Globus pallidus (tissue), 1 donor: ENCODE results near the gene TBCK.
"Not testable (repeated sequence)": the region's sequence is repeated elsewhere in the genome, so short reads cannot be mapped to it uniquely, and the experiment has no call there.

Source experiments
- DNase-seq: peaks from one replicate; pipeline ENCODE4 v3.0.0-alpha.2; 2015; ENCODE audit warnings: low spot score

TBCK gene

DNA sequence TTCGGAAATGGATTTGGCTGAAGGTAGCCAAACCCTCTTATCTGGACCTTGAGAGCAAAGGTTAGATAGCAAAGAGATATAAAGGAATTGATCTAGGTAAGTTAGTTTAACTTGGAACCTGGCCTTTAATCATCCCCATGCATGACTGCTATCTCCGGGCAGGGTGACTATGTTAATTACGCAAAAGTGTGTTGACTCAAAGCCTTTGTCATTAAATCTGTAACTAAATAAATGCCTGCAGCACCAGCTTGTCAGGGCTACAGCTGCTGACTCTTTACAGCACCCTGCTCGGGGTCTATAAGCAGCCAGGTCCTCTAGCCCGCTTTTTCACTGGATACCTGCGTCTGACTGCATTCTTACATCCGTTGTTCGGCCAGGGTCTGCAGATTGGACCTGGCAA, 201.7 kb downstream of the TBCK start:
- no peak for DNase-seq

DNA sequence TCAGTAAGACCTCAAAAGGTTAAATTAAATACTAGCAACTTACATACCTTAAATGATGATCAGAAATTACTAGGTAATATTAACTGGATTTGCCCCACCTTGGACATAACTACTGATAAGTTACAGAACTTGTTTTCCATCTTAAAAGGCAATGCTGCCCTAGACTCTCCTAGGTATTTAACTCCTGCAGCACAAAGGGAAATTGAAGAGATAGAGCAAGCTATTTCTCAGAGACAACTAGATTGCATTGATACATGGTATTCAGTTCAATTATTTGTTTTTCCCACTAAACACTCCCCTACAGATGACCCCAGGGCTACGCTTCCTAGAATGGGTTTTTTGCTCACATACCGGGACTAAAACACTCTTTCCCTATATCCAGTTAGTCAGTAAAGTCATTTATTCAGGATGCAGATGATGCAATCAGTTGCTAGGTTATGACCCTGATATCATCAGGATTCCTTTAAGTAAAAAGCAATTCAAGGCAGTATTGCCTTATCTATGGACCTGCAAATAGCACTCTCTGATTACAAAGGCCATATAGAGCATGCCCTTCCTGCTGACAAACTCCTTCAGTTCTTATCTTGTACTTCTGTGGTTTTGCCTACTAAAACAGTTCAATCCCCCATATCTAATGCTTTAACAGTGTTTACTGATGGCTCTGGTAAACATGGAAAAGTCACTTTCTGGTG, 204.1 kb downstream of the TBCK start:
- not testable (repeated sequence) for DNase-seq

DNA sequence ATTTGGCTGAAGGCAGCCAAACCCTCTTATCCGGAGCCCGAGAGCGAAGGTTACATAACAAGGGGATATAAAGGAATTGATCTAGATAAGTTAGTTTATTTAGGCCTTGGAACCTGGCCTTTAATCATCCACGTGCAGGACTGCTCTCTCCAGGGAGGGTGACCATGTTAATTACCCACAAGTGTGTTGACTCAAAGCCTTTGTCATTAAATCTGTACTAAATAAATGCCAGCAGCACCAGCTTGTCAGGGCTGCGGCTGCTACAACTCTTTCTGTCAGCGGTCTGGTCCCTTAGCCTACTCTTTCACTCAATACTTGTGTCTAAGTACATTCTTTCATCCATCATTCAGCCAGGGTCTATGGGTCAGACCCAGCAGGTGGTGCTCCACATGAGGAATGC, 206.1 kb downstream of the TBCK start:
- no peak for DNase-seq

DNA sequence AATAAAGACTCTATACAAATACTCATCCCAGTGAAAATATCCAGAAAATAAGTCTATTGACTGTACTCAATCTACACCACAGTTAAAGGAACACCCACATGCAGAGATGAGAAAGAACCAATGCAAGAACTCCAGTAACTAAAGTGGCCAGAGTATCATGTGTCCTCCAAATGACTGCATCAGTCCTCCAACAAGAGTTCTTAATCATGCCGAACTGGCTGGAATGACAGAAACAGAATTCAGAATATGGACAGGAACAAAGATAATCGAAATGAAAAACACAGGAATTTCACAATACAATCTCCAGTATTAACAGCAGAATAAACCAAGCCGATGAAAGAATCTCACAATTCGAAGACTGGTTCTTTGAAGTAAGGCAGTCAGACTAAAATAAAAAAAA, 210.3 kb downstream of the TBCK start:
- DNase-seq: no peak

DNA sequence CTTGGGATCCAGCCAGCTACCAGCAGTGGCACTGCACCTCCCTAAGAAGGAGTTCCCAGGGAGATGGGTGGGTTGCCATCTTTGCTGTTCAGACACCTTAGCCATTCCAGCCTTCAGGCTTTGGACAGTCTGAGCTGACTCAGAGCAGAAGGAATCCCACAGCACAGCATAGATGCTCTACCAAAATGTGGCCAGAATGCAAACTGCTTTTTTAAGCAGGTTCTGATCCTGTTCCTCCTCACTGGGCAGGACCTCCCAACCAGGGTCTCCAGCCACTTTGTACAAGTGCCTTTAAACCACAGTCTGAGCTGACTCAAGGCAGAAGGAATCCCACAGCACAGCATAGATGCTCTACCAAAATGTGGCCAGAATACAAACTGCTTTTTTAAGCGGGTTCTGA, 211.7 kb downstream of the TBCK start:
- no peak for DNase-seq

DNA sequence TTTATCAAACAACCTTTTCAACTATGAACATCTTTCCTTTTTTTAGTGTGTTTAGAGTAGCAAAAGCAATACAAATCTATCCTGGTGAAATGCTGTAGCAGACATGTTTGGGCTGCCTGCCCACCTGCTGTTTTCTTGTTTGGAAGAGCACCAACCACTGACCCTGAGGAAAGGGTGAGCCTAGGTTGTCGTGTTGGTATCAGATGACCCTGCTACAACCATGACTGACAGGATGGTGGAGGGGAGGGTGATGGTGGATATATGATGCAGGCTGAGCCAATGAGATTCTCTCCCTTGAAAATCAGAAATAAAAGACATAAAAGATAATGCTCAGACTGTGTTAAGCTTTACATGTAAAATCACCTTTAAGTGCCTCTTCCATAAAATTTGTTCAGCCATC, 219.6 kb downstream of the TBCK start:
- DNase-seq: no peak

DNA sequence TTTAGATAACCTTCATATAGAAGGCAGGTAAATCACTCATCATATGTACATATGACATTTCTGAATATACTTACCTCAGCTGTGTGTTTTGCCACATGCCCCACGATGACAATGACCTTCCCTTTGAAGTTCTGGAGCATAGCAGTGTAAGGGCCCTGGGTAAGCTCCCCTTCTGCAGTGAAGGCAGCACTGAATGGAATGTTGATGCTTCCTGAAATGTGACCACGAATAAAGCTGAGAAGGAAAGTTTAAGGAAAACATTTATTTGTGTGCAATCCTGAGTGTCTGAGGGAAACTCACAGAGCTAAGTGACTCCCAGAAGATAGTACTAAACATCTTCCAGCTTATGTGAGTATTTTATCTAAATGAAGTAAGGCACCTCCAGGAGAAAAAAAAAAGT, 220.6 kb downstream of the TBCK start:
- DNase-seq: no peak

DNA sequence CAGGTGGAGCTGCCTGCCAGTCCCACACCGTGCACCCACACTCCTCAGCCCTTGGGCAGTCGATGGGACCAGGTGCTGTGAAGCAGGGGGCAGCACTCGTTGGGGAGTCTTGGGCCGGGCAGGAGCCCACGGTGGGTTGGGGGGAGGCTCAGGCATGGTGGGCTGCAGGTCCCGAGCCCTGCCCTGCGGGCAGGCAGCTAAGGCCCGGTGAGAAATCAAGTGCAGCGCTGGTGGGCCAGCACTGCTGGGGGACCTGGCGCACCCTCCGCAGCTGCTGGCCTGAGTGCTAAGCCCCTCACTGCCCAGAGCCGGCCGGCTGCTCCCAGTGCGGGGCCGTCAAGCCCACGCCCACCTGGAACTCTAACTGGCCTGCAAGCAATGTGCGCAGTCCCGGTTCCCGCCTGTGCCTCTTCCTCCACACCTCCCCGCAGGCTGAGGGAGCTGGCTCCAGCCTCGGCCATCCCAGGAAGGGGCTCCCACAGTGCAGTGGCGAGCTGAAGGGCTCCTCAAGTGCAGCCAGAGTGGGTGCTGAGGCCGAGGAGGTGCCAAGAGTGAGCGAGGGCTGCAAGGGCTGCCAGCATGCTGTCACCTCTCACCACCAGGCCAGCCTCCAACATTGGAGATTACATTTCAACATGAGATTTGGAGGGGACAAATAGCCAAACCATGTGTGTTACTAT, 223.5 kb downstream of the TBCK start:
- no peak for DNase-seq

DNA sequence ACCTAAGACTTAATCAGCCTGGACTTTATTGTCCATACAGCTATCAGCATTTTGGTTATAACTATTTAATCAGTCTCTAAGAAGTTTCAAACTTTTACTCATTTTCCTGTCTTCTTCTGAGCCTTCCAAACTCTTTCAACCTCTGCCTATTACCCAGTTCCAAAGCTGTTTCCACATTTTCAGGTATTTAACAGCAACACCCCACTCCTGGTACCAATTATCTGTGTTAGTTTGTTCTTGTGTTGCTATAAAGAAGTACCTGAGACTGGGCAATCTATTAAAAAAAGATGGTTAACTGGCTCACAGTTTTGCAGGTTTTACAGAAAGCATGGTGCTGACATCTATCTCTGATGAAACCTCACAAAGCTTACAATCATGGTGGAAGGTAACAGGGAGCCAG, 225.2 kb downstream of the TBCK start:
- DNase-seq: no peak

DNA sequence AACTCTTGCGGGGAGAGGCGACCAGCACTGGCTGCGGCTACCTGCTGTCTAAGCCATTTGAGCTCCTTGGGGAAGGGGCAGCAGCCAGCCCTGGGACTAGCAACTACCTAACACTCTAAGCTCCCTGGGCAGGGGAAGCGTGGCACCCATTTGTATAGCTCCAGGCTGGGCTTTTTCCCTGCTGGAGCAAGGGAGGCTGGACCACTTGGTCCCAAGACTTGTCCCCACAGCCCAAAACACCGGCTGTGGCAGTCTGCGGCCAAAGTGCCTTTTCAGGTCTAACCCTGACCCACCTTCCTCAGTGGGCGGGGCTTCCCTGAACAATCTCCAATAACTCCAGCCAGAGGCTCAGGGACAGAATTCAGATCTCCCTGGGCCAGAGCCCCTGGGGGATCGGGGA, 232.9 kb downstream of the TBCK start:
- DNase-seq: no peak

DNA sequence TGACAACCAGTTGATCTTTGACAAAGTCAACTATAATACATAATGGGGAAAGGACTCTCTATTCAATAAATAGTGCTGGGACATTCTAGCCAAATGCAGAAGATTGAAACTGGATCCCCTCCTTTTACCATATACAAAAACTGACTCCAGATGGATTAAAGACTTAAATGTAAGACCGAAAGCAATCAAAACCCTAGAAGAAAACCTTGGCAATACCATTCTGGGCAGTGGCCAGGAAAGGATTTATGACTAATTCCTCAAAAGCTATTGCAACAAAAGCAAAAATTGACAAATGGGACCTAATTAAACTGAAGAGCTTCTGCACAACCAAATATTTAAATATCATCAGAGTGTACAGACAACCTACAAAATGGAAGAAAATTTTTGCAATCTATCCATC, 235.6 kb downstream of the TBCK start:
- DNase-seq: no peak

DNA sequence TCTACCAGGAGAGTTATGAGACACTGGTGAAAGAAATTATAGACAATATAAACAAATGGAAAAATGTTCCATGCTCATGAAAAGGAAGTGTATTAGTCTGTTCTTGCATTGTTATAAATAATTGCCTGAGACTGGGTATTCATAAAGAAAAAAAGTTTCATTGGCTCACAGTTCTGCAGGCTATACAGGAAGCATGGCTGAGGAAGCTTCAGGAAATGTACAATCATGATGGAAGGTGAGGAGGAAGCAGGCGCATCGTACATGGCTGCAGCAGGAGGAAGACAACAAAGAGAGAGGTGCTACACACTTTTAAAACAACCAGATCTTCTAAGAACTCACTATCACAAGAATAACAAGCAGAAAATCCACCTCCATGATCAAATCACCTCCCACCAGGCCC, 236.4 kb downstream of the TBCK start:
- no peak for DNase-seq

DNA sequence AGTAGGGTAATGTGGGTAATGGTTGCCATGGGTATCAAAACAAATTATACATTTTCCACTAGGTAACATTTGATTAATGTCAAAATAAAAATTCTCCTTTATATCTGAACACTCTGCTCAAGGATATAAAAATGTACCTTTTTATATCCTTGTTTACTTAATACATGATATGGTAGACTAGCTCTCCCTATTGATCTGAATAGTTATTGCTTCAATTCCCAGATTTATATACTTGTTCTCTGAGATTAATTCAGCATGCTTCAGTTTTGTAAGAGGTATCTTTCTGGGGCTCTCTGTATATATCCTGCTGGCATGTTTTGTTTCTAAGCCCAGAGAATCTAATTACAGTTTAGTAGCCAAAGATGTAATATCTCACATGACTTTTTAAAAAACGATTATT, 251.0 kb downstream of the TBCK start:
- DNase-seq: no peak

DNA sequence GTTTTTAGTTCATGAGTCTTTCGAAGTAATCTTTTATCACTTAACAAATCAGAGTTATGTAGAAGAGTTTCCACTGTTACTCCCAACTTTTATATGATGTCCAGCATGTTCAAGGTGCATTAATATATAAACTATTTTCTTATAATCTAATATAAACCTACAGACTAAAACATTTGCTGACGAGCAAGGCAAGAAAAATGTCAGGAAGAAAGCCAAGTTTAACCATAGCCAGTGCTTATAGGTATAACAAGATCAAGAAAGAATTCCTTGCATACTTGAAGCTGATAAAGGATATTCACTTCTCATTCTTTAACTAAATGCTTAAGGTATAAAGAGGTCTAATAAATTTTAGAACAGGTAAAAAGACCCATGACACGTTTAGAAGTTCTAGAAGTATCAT, 253.0 kb downstream of the TBCK start:
- no peak for DNase-seq

DNA sequence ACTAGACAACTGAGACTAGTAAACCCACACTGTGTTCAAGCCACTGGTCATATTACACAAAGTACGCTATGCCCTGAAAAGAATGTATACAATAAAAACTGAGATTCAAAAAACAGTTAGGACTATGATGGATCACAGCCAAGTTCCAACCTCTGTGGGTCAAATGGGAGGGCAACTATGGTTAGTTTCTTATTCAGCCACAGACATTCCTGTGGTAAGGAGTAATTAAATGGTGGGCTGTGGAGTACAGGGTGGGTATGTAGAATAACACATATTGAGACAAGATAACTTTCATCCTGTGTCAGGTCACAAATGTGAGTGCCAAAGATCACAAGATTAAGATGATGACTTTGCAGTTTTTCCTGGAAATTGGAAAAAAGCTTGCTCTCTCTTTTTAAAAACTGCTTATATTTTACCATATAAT, 253.5 kb downstream of the TBCK start:
- DNase-seq: no peak

DNA sequence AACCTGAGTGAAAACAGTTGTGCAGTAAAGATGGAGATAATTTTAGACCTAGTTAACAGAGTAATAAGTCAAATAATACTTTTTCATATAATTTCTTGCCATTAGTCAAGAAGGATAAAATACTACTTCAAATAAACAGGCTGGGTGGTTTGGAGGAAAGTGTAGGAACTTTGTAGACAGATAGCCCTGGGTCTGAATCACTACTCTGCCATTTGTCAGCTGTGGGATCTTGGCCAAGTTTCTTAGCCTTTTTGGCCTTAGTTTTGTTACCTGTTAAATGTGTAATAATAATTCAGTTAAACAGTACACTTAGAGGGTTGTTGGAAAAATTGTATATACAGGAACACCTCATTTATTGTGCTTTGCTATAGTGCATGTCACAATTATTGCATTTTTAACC, 257.1 kb downstream of the TBCK start:
- DNase-seq: no peak

DNA sequence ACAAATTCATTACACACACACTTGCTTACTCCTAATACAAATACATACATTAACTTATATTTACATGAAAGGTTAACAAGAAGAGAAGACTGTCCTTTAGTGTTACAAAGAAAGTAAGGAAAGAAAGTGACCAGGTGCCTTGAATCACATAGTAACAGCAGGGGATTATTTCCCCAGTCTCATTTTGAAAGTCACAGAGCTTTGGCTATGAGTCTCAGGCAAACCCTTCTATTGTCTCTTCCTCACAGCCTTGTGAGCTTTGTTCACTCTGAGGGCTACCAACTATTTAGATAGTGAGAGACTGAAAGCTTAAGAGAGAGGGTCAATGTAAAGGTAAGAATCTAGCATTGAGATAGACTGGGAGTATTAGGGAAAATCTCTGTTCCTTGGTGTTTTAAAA, 259.1 kb downstream of the TBCK start:
- no peak for DNase-seq

DNA sequence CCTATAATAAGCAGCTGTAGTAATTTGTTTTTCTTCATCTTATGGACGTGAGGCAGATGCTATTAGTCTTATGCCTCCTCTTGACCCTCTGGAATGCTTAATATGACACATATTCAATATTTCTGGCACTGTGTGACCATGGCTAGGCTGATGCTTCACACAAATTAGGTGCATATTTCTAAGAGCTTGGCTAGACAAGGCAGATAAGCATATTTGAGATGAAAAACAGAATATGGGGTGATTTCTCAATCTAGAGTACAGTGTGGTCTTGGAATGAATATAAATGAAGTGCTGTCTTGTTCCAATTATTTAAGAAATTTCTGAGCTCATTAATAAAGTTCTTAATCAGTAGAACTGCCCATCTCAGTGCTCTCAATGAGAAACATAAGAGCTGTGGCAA, 264.5 kb downstream of the TBCK start:
- DNase-seq: no peak

DNA sequence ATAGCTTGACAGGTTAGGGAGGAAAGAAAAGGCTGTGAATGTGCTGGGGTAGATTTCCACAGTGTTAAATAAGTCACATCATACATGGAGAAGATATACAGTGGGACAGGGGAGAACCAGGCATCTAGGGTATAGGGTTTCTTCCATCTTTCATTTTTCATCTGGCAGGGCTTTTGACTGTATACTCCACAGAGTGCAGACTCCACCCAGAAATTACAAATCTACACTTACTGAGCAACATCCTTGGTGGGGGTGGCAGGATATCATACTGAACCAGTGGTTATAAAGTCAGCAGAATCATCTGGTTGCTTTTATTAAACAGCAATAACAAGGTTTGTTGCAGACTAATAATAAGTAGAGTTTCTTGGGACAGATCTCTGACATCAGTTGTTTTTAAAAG, 266.5 kb downstream of the TBCK start:
- no peak for DNase-seq

DNA sequence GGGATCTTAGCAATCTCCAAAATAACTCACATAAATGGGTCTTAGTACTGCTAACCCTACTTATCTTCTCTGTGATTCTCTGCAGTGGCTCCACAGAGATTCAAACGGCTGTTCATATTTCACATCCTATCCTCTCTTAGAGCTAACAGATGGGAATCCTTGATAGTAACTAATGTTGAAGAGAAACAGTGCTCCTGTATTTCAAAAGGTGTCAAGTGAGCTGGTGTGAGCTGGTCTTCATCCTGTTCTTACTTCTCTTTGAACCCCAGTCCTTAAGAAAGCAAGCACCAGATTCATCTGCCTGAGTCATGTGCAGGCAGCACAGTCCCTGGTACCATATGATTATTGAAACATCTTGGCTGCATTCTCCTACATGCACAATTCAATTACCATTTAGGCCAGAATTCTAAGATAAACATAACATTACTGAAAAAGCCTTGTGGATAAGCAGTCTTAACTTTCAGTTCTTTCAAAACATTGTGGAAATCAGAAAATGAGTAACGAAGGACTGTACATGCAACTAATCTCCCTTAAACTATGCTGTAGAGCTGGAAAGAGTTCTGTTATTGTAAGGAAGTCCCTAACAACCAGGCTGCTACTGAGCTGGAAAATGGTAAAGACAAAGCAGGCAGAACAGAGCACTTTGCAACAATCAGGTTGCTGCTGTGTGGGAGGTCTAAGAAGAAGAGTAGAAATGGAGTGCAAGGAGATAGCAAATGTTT, 267.6 kb downstream of the TBCK start:
- DNase-seq: no peak

DNA sequence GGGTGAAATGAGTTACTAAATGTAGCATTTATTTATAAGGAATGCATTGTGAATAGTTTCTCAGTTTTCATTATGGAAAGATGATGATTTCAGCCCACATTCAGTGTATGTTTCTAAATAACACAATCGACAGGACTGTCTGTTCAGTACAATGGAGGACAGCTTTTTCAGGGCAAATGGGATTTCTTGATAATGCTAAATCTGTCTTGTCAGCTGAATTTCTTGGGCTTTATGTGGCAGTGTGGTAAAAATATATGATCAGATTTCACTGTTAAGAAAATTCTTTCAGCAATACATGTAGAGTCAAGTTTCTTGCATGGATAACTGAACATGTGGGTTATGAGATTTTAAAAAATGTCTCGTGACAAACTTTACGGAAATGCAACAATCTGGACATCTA, 269.9 kb downstream of the TBCK start:
- no peak for DNase-seq

DNA sequence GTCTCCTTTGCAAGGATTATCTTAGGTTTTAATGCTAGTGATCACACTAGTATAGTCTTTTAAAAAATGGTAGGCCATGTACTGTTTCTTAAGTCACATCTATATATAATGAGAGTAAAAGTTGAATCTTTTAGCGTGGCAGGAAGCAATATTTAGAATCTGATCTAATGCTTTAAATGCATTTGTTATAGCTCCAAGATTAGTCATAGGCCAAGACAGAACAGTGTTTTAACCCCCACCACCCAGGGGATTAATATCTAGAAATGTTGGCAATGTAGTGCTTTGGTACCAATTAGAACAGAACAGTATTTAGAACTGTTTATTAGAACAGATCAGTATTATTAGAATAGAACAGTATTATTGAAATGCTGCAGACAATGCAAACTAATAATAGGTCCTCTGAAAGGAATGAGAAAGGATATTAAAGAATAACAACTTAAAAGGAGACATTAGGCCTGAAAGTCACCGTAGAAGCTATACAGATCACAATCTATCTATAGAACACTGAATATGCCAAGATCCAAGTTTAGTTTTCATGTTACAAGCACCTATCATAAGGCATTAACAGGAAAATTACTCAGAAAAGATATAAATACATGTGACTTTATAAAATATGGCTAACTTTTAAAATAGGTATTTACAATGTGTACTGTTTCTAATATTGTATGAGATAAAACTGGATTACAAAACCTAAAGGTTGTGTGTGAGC, 274.6 kb downstream of the TBCK start:
- DNase-seq: no peak

DNA sequence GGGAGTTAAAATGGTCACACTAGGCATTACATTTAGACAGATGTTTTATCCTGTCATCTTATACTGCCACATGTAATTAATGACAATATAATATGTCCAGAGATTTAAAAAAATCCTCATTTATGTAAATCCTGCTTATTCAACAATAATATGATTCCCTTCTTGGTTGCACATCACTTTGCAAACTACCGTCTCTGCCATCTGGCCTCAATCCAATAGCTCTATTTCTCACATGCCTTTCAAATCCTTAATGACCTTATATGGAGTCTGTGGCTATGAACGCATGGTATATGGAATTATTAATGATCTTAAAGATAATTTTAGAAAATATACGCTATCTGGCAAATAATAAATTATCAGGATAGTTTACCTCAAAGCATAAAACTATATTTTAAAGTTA, 276.2 kb downstream of the TBCK start:
- DNase-seq: no peak
